ENCODE measurements around the gene FMN1.

FMN1 gene

DNA sequence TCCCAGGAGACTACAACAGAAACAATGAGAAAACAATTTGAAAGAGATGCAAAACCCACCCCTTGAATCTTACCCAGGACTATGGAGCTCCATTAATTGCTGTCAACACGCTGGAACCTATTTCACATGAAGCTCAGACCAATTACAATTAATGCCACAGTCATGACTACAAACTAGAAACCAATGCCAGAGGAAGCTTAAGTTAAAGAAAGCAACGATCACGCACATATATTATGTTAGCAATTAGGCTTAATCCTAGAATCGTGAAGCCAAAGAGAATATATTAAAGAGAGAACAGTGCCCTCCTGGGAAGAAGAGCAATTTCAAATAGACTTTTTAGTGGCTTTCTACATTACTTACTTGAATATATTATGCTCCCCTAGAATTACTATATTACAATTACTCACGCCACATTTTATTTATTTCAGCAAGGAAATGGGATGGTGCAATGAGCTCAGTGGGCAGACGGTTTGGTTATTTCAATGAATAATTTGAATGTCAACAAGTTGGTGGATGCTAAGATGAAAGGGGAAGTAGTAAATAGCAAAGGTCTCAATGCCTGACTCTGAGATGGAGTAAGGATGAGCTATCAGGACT is 351.2 kb downstream of the FMN1 start:
- DNase-seq: no peak

DNA sequence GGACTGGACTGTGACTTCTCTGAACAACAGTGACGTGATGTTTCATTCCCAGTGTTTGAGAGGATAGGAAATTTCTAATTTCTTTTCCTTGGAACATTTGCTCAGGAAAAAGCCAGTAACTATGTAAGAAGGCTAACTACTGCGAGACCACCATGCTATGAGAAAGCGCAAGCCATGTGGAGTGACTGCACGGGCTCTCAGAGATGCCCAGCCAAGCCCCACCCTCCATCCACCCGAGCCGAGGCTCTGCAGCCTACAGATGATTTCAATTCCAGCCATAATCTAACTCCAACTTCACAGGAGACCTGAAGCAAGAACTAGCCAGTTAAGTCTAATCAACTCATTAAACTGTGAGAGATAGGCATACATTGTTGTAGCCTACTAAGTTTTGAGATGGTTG is 352.4 kb downstream of the FMN1 start:
- DNase-seq: no peak

DNA sequence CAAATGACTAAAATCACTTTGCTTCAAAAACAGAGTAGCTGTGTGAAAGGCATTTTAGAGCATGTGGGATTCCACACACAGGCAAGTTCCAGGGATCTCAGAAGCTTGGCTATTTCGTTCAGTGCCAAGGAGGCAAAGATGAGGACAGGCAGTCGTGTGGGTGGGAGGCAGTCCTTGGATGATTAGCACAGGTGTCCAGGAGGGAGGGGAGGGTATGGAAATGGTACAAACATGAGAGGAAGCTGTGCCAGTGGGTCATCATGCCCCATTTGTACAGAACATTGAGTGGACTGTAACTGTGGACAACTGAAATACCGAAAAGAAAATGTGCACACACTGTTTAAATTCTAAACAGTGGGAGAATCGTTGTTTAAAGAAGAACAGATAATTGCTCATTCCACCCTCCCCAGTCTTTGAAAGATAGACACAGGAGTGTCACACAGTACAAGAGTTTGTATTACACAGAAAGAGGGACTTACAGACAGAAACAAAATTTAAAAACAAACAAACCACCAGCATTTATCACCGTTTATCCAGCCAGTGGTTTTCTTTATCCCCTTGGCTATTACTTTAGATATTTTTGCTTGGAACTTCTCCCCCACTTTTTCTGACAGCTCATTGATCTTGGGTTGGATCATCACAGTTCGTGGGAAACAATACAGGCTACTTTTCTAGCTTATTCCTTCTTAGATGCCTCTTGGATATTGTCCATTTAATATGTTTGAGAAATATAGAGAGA is 353.8 kb downstream of the FMN1 start:
- no peak for DNase-seq

DNA sequence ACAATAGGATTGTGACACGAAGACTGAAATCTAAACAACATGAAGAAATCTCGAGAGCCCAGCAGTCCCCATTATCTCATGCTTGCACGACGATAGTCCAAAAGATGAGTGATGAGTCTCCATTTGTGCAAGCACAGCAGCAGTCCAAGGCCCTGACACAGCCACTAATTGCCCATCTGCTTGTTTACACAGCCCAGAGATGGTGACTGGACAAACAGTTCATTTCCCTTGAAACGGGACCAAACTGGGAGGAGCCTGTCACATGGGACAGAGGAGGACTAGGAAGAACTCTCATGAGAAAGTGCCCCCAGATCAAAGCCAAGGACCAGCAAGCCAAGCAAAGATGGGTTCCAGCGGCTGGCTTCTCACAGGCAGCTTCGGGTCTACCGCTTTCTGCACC is 355.7 kb downstream of the FMN1 start:
- DNase-seq: no peak

DNA sequence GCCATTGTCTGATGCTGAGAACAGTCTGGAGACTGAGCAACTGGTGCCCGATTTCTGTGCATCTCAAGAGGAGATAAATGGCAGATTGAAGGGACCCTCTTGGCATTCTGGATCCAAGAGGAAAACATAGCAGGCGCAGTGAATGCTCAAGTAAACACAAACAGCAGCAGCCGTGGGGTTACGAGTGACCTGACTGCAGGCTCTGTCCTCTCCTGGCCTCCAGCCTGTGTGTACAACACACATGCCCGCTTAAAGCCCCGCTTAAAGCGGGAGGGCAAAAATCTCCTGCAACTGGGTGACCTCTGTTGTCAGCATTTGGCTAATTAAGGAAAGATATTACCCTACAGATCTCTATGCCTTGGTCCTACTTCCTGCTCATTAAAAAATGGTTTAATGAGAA is 356.2 kb downstream of the FMN1 start:
- DNase-seq: no peak

DNA sequence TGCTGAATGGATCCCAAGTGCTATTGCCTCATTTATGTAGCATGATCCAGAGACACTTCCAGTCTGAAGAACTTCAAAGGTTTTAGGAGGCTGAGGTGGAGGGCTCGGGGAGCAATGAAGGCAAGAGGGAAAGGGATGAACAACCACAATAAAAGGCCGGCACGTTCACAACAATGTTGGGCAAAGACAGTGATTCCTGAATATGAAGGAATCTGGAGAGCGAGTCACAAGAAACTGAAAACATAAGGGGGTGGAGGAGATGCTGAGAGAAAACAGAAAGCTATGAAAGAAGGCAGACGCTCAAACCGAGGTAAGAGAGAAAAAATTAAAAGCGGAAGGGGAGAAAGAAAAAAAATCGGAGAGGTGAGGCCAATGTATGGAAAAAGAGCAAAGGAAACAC is 356.6 kb downstream of the FMN1 start:
- no peak for DNase-seq

DNA sequence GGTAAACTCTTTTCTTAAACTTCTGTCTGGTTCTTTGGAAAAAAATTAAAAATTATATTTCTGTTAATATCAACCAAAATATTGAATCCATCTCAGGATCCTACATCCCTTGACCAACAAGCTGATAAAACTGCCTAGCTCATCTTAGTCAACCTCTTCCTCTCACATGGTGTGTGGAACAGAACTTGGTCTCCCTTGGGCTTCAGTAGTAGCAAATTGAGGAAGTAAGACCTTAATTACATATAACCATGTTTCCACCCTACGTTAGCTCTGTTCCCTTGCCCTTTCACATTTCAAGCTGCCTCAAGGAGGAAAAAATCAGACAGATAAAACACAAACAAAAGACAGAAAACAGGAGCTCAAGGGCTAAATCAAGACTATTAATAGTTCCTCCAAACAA is 360.4 kb downstream of the FMN1 start:
- DNase-seq: no peak

DNA sequence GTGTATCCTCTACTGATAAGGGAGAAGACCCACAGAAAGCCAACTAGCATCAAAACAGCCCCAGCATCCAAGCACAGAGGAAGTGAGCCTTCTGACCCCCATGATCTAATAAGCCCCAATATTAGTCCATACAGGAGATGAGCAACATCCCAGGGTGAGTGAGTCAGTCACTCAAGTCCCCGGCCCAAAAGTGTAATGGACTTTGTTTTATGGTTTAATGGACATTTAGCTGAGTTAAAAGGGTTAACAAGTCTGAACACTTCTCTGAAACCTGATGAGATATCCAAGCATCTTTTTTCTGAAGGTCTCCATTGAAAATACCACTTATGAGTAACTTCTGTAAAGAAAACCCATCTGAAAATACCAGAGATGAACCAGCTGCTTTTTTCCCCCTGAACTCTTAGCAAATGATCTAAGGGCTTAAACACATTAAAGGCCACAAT is 361.1 kb downstream of the FMN1 start:
- DNase-seq: no peak

DNA sequence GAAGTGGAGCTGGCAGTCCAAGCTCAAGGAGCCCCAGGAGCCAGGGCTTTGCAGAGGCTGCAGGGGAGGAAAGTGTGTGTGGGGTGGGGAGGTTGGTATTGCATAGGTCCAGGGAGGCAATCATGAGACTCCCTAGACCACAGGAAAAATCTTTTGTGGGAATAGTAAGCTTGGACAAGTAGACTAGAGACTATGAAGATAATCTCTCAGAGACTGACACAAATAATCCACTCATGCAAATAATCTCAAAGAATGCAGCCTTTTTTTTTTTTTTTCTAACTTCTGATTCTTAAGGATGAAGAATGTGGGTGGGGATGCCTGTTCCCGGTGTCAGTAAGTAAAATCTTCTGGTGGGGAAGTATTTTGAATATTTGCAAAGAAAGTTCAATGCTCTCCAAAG is 363.0 kb downstream of the FMN1 start:
- no peak for DNase-seq

DNA sequence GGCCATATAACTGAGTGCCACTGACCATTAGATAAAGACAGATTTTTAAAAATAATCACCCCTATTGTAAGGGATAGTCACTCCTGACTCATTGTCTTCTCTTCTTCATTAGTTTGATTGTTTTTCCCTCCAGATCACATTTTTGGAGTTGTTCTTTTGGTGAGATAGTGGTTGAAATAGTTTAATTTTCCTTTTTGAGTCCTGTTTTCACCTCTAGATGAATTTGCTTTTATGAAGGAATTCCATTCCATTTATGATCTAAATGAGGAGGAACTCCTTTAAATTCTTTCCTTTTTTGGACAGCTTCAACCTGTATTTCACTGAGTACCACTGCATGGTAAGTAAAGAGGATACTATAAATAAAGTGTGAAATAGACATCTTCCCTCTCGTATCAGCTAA is 364.3 kb downstream of the FMN1 start:
- DNase-seq: no peak

DNA sequence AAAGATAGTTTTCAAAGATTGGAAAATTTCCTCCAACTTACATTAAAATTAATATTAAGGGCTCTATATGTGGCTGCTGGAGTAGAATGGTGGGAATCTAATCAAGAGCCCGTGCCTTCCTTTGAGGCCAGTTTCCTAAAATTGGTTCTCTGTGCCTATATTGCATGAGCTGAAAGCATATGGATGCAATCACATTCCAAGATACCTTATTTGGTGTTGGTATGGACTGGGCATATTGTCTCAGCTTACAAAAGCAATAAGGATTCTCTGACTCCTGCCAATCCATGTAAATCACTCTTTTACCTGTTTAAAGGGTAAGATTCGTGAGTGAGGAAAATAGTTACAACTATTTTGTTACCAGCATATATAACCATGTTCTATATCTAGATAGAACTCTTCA is 365.1 kb downstream of the FMN1 start:
- no peak for DNase-seq

DNA sequence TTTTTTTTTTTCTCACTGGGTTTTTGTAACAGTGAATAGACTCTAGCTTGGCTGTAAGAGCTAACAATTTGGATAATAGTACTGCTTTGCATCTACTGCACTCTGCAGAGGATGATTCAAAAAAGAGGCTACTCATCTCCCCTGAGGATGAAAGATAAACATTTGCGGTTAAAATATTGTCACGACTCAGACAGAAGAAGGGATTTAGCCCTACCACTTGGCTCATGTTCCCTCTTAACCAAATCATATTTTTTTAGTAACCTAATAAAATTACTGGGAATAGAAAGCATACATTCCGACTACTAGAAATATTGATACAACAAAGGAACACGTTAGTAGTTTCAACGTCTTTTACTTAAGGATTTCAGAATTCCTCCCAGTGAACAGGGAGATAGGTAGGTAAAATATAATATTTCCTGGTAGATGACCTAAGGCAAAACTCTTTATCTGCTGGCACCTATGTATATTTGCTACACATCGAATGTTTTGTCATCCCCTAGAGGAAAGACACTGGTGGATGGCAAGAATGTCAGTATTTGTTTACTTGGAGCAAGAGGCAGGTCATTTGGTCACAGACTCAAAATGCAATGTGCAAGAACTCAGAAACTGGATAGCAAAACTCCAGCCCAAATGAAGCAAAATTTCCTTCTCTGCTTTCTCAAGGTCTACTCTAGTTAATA is 365.9 kb downstream of the FMN1 start:
- DNase-seq: no peak

DNA sequence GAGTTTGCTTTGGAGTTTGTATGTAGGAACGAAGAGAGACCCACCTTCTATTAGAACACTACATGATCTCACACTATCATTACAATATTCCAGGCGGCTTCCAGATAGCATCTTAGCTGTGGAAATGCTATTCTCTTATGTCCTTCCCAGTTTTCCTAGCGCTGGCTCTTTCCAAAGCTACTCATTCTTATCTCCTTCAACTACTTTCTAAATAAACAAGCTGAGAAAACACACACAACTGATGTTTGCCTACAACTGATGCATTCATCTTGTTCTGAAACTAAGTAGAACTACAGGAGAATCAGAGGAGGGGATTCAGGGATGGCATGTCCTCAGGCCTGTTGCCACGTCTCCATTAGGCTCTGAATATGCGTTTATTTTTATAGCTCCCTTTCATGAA is 367.8 kb downstream of the FMN1 start:
- DNase-seq: no peak

DNA sequence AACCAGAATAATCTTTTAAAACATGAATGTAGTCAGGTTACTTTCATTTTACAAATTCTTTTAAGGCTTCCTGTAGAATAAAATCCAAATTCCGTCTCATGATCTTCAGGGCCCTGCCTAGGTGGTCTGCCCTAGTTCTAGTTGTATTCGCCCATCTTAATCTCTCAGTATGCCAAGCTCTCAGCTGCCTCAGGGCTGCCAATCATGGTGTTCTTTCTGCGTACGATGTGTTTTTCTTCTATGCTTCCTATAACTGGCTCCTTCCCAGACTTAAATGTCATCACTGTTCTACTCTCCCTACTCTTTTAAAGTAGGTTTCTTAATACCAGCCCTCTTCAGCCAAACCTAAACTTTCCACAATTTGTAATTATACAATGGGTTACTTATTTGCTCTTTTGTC is 369.3 kb downstream of the FMN1 start:
- no peak for DNase-seq

DNA sequence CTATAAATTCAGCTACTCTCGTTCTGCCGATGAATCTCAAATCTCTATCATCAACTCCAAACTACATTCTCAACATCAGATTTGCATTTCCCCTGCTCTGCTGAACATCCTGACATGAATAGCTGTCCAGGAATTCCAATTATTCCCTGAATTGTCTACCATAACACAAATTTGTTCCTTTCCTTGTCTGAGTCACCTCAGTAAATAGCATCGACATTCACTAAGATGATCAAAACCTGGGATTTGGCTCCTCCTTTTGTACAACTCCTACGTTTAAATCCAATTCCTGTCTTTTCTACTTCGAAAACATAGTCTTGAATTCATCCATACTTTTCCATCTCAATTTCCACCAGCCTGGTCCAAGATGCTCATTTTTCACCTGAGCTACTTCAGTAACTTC is 369.7 kb downstream of the FMN1 start:
- no peak for DNase-seq

DNA sequence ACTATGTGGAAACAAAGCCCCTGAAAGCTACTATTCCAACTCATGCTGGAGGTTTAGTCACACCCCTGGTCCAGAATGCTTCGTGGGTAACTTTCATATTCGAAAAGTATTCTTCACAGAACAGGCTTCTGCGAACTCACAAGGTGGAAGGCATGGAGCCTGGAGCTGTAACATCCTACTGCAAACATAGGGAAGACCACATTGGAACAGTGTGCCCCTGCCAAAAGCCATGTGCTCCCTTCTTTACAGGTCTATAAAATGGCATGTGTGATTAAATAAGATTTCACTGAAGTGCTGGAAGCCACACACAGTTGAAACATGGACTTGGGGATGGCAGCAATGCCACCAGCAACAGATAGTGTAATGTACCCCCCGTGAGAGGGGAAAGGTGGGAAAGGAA is 370.8 kb downstream of the FMN1 start:
- DNase-seq: no peak

DNA sequence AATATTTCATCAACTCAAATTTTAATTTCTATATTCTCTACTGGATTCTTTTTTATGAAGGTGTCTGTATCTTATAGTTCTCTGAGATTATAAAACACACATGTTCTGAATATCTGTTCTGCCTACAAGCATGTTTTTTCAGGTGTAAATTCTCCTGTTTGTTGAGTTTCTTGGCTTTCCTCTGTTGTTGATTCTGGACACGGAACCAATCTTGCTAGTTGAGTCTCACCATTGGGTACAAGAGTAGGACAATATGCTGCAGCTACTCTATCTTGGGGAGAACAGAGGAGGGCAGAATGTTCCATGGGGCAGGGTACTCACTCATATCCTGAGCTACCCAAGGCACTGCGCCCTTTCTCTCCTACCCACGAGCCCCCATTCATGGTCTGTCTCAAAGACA is 371.8 kb downstream of the FMN1 start:
- DNase-seq: no peak

DNA sequence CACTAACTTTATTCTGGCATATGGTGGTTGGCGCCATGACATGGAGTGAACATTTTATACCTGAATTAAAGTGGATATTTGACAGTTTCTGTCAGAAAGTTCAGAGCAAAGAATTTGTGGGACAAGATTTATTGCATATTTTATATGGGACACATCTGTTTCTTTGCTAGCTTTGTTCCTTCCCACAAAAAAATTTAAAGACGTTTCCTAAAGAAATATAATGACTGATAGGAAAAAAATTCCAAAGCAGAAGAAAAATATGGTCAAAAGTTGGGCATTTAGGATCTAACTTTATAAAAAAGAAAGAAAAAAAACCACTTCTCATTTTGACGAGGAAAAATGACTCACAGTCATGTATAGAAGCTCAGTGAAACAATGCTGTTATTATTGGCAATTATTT is 375.1 kb downstream of the FMN1 start:
- no peak for DNase-seq

DNA sequence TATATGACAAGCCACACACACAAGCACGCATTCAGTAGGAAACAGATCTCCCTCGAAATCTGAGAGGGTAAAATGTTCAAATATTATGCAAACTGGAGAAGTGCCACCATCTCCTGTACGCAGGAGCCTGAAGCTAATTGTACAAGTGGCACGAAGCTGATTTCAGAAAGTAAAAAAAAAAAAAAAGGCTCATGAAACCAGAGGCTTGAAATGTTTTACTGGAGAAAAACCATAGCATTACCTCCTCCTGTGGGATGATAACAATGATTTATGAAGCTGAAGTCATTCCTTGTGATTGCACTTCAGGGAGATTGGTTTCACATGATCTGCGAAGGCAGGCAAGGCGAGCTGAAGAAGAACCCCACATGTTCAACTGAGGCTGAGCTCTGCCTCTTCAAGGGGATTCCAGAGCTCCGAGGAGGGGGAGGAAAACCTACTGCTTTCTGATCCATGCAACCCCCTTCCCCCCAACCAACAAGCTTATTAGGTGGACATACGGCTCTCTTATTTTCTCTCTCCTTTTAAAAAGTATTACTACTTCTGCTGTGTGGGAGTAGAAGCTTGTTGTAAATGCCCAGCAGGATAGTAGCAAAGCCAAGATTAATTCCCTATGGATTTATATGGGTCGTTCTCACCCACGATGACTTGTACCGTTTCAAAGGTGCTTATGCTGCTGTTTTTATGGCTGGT is 375.6 kb downstream of the FMN1 start:
- no peak for DNase-seq

DNA sequence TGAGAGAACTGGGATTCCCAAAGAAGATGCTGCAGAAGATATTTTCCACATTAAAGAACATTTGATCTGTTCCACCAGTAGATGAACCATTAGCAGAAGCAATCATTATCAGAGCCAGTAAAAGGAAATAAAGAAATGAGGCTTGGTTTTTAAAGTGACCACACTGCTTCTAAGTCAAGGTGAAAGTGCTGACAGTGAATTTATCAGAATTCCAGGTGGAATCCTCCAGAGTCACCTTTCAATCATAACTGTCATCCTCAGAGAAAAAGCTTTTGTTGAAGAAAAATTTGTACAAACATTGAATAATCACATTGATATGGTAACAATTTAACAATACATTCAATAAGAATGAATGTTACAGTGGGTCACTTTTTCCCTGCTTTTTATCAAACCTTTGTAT is 376.9 kb downstream of the FMN1 start:
- no peak for DNase-seq

DNA sequence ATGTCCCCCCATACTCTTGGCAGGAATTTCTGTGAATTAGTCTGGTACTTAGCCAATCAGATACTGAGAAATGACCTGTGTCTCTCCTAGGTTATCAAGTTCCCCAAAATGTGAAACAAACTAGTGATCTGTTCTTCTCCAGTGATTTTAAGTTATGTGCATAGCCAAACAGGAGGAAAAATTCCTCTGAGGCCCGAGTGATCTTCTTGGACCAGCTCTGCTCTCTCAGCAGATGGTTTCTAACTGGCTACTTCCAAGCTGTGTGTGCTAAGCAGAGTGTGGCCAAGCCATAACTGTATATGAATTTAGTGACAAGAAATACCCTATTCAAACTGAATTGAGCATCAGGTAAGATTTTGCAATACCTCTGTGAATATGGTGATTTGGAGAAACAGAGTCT is 387.2 kb downstream of the FMN1 start:
- no peak for DNase-seq

DNA sequence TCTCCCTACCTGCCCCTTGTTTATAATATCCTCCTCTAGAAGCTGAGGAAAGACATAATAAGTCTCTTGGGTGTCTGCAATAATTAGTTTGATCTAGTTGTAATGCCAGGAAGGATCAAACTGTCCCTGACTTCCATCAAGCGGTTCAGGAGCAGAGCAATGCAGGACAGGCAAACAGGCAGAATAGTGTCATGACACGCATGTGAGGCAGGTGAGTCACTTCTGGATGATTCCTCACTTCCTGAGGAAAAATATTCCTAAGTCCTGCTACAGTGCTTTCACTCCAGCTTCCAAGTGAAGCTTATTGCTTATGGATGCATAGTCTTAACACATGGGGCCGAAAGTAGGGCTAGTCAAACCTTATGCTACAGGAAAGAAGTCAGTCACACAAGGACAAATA is 390.9 kb downstream of the FMN1 start:
- DNase-seq: no peak

DNA sequence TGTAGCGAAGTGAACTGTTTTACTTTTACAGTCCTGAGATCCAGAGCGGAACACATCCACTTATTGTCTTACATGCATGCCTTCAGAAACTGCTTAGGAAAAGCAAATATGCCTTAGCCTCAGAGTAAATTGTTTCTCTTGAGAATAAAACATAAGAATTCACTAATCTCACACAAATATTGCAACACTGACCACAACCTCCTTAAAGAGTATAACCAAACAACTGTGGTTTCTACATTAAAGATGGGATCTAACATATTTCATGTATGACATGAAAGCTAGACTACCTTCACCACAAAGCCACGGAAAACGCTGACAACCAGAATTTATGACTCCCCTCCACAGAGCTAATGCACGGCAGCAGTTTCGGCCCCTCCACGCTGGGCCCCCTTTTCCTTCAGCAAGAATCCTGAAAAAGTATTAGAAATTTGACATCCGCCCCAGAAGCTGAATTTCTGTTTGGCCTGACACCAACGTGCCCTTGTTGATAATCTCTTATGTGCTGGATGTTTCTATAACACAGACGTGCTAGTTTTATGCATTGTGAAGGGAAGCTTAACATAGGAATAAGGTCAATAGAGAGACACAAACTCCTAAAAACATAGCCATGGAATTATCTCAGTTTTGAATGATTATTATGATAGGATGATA is 392.1 kb downstream of the FMN1 start:
- DNase-seq: peak; percentile 20 to 41
